AG10803 (cell line): Measurements from ENCODE around the gene ZDHHC14.

Source experiments
- DNase-seq: peaks from one replicate; pipeline ENCODE4 v3.0.0; 2010; ENCODE audit warnings: low read depth
- H3K4me3 ChIP-seq: 2 replicates; pipeline ENCODE4 v1.5.1; 2011; ENCODE audit warnings: mild to moderate bottlenecking, low read length, control low read depth
- TF ChIP-seq, protein P1 (sequence below): conservative IDR thresholded peaks from 2 replicates; pipeline ENCODE4 v1.5.1; 2011; ENCODE audit warnings: mild to moderate bottlenecking, low read length, control low read depth, inconsistent platforms

ZDHHC14 gene

DNA sequence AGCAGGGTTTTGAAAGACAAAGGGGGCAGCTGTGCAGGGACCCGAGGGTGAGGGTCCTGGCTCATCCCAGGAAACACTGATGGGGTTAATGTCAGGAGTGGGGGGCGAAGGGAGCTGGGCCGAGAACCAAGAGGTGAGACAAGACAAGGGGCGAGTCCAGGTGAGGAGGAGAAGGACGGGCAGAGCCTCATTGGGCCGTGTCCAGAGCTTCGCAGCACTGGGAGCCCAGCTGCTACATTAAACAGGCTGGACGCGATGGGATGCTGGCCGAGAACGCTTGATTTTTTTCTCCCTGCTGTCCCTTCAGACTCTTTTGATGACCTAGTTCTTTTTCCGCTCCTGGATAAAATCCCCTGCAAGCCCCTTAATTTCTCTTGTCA lies 269.3 kb downstream of the ZDHHC14 start:
- DNase-seq = no peak
- H3K4me3 ChIP-seq = no peak overlapping the region
- TF ChIP-seq, protein P1, sequence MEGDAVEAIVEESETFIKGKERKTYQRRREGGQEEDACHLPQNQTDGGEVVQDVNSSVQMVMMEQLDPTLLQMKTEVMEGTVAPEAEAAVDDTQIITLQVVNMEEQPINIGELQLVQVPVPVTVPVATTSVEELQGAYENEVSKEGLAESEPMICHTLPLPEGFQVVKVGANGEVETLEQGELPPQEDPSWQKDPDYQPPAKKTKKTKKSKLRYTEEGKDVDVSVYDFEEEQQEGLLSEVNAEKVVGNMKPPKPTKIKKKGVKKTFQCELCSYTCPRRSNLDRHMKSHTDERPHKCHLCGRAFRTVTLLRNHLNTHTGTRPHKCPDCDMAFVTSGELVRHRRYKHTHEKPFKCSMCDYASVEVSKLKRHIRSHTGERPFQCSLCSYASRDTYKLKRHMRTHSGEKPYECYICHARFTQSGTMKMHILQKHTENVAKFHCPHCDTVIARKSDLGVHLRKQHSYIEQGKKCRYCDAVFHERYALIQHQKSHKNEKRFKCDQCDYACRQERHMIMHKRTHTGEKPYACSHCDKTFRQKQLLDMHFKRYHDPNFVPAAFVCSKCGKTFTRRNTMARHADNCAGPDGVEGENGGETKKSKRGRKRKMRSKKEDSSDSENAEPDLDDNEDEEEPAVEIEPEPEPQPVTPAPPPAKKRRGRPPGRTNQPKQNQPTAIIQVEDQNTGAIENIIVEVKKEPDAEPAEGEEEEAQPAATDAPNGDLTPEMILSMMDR = no peak

DNA sequence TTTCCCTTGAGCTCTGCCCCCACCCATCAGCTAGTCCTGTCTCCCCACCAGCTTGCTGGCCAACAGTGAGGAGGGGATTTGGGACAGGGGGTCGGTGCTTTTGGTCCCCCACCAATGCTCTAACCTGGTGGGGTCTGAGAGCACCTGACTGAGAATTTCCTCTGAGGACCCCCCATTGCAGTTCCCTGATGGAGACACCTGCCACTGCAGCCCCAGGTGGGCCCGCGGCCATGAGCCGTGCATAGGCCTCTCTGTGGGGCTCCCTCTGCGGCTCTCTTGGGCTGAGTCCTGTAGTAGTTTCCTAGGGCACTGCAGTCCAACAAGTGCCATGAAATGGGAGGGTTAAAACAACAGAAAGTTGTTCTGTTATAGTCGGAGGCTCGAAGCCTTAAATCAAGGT lies 269.8 kb downstream of the ZDHHC14 start:
- no peak for DNase-seq
- TF ChIP-seq, protein P1 = no peak
- no peak overlapping the region for H3K4me3 ChIP-seq

DNA sequence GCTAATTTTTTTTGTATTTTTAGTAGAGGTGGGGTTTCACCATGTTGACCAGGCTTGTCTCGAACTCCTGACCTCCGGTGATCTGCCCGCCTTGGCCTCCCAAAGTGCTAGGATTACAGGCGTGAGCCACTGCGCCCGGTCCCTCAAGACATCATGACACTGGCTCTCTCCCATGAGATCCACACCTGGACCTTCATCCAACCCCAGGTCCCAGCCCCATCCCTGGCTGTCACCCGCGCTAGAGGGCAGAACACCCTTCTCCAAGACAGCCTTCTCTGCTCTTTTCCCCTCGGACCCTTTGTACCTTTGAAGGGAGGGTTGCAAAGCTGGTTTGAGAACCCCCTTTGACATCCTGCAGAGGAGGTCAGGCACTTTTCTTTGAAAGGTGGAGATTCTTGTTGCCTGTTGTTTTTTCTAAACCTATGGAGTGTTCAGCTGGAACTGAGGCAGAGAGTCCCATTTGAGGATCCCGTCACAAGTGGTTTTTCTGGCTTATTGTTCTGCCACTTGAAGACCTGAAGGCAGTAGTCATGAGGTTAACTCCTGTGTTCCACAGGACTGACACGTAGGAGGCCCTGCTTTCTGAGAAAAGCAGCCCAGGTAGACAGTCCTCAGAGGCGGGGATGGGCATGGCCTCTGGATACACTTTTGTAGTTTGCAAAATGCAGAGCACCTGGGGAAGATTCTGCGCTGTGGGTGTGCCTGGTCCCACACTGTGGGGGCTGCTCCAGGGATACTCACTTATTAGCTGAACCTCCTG lies 270.9 kb downstream of the ZDHHC14 start:
- no peak for DNase-seq
- TF ChIP-seq, protein P1 = no peak
- no peak overlapping the region for H3K4me3 ChIP-seq

DNA sequence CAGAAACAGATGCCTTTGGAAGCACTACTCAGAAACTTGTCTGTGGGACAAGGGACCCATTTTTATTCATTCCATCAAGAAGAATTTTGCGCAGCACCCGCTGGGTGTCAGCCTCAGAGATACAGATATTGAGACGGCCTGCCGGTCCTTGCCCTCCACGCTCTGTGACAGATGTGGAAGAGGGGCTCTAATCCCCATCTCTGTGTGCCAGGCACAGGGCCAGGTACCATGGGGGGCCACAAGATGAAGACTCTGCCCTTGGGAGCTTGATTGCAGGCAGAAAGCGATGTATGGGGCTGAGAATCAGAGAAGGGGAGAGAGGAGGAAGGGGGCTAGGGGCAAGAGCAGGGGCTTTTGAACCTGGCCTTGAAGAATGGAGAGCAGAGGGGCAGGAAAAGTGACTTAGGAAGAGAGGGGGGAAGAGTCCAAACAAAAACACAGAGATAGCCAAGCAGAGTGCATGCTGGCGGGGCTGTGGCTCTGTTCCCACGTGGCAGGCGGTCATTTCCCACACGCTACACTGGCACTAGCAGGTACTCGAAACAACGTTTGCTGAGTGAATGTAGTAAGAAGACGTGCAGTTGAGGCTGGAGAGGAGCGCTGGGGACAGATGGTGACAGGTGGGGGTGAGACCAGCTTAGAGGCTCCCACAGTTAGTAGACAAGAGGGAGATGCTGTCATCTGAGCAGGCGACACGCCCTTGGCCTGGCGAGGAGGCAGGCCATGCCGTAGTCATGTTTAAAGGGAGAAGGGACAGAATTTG lies 271.8 kb downstream of the ZDHHC14 start:
- H3K4me3 ChIP-seq = no peak overlapping the region
- TF ChIP-seq, protein P1 = no peak
- no peak for DNase-seq

DNA sequence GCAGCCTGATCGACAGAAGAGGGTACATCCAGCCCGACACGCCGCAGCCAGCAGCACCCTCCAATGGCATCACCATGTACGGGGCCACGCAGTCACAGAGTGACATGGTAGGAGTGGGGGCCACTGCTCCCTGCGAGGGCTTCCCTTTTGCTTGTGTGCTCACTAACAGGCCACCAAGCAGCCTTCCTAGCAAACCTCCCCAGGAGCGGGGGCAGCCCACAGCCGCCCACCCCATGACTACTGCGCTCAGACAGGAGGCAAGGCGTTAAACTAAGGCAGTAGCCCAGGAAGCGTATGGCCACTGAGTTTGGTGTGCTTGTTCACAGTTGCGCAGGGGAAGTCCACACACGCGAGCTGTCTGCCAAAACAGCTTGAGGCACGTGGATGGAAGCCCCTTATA lies 272.5 kb downstream of the ZDHHC14 start:
- H3K4me3 ChIP-seq = no peak overlapping the region
- DNase-seq = no peak
- TF ChIP-seq, protein P1 = no peak

DNA sequence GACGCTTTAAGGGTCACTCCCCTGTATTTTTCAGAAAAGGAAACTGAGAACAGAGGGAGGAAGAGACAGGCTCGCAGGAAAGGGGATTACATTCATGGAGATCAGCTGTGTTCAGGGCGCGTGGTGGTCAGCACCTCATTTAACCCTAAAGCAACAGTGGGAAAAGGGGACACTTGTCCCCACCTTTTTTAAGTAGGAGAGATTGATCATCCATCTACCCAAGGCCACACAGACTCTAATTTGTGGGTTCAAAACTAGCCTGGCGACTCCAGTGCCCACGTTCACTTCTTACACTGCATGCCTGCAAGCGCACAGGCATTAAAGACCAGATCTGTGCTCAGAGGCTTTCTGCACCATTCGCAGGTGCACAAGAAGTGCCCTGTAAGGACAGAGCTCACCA lies 274.1 kb downstream of the ZDHHC14 start:
- no peak for DNase-seq
- TF ChIP-seq, protein P1 = no peak
- no peak overlapping the region for H3K4me3 ChIP-seq
